SK-N-DZ (cell line): ENCODE data around the gene SVOPL.

Source experiments
- DNase-seq: peaks from one replicate; pipeline ENCODE4 v3.0.0-alpha.2; 2015; ENCODE audit warnings: low spot score

SVOPL gene

DNA sequence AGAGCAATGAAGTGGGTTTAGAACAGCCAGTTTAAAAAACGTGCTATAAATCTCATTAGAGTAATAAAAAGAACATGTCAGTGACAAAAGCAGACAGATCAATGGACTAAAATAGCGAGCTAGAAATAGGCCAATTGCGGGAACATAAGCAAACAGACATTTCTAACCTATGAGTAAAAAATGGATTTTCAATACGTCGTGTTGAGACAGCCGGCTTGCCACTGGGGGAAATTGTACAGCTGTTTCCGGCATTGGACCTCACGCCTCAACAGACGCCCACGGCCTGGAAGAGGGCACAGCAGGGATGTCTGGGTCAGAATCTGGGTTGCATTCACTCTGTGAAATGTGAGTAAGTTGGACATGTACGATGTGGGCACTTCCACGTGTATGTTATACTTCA, 92.9 kb downstream of the SVOPL start:
- DNase-seq: peak; percentile 22

DNA sequence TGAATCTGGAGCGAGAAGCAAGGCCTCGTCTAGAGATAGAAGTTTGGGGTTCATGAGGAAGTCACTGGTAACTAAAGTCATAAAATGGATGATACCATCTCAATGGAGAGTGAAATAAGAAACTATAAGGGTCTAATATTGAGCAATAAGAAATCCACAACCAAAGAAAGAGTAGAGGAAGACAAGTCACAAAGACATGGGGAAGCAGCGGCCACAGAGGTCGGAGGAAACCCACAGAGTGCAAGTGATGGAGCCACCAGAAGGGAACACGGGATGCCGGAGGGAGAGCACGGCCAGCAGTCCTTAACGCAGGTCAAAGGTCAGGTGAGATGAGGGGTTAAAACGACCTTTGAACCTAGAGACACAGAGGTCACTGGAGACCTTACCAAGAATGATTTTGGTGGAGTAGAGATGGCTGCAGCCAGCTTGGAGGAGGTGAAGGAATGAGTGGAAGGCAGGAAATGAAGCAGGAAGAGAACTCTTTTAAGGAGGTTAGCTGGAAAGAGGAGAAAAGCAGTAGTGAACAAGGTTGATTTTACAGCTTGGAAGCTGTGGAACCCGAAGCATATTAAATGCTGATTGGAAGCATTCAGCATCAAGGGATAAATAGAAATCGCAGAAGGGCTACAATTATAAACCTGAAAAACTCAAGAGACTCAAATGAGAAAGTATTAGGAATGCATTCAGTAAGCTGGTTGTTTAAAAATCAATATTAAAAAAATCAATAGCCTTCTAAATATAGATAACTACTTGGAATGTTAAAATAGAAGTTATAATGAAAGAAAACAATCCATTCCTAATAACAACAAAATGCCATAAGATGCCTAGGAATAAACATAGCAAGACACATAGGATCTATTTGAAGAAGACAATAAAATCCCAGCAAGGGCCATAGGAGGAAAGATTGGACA, 93.7 kb downstream of the SVOPL start:
- DNase-seq: no peak

DNA sequence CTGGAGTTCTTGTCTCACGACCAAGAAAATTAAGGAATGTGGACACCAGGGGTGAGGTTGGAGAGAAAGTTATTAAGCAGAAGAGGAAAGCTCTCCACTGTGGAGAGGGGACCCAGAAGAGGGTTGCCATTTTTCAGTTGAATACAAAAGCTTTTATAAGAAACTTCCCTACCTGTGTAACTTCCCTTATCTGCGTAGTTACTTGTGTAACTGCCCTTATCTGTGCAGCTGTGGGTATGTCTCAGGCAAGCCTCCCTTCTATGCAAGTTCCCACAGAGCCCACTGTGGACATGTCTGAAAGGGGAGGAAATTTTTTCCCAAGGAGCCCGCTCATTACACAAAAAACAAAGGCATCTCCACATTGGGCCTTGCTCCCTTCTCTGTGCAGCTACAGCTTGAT, 94.9 kb downstream of the SVOPL start:
- no peak for DNase-seq

DNA sequence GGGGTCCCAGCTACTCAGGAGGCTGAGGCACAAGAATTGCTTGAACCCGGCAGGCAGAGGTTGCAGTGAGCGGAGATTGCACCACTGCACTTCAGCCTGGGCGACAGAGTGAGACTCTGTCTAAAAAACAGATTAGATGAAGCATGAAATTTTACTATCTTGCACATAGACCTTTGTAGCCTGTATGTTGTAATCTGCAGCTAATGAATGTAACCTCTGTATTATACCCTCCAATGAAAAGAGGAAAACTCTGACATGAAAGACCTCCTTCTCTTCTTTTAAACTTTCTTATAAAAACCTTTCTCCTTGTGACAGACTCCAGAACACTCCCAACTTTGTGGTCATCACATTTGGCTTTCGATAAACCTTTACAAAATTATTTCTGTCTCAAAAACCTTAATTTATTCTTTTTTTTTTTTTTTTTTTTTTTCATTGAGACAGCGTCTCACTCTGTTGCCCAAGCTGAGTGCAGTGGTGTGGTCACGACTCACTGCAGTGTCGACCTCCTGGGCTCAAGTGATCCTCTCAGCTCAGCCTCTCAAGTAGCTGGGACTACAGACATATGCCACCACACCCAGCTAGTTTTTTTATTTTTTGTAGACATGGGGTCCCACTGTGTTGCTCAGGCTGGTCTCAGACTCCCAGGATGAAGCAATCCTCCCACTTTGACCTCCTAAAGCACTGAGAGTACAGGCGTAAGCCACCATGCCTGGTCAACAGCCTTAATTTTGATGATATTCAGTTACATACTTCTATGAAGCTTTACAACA, 97.4 kb downstream of the SVOPL start:
- DNase-seq: no peak

DNA sequence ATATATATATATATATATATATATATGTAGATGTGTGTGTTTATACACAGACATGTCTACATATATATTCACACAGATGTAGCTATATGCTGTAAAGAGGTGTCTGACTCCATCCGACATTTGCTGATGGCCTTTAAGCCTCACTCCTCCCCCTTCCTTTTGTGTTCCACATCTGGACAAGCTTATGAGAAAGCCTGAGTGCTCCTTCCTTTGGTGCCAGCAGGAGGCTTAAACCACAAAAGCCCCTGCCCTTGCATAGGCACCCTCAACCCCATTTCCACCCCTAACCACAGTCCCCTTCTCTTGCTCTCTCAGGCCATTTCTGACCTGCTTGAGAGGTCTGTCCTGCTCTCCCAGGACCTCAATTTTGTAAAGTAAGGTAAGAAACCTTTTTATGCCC, 98.7 kb downstream of the SVOPL start:
- DNase-seq: no peak

DNA sequence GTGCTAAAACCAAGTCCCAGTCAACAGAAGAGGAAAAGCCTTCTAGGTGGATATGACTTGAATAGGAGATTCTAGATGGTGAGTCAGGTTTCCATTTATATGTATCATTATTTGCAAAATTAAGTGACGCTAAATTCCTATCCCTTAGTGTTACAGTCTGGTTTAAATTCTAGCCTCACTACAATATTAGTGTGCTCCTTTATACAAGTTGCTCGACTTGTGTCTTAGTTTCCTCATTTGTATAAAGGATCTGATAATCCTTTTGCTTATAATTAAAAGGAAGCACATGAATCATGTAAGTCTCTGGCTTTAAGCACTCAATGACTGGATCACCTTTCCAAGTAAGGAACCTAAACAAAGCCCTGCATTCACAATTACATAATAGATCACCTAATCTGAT, 105.7 kb downstream of the SVOPL start:
- no peak for DNase-seq

DNA sequence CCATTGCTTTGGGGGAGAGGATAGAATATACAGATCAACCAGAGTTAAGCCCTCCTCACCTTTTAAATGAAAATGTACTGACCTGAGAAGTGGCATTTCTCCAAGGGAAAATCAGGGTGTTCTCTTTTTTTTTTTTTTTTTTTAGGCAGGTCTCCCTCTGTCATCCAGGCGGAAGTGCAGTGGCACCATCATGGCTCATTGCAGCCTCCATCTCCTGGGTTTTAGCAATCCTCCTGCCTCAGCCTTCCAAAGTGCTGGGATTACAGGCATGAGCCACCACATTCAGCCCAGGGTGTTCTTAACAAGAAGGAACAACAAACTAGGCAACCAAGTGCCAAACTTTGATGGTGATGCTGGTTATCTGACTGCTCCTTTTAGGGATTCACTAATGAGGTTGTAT, 111.0 kb downstream of the SVOPL start:
- no peak for DNase-seq

DNA sequence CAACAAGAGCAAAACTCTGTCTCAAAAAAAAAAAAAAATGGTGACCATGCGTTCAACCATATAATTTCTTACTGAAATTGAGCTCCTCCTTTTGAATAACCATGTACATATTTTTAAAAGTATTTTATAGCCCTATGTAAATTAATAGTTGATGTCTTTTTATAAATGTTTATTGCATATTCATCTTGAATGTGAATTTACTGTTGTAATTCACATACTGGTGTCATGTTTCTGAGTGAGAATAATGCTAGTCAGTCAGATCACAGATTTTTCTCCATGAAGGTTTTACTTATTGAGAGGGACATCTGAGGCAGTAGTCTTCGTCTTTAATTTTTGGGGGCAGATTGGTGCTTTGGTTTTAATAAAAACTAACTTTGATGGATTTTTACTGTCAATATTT, 112.2 kb downstream of the SVOPL start:
- no peak for DNase-seq

DNA sequence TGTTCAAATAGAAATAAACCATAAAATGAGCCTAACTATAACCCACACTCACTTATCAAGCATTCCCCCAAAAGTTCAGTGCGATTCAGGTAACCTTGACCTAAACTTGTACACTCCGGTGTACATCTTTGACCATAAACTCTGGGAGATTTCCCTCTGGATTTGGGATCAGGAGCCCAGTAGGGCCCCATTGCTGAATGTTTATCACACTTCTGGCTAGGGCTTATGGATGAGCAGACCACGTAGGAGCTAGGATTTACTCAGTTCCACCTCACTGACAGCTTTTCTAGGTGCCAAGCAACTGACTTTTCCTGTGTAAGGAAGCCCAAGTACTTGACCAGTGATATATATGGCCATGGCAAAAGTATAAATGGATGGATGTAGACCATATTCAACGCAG, 113.7 kb downstream of the SVOPL start:
- no peak for DNase-seq

DNA sequence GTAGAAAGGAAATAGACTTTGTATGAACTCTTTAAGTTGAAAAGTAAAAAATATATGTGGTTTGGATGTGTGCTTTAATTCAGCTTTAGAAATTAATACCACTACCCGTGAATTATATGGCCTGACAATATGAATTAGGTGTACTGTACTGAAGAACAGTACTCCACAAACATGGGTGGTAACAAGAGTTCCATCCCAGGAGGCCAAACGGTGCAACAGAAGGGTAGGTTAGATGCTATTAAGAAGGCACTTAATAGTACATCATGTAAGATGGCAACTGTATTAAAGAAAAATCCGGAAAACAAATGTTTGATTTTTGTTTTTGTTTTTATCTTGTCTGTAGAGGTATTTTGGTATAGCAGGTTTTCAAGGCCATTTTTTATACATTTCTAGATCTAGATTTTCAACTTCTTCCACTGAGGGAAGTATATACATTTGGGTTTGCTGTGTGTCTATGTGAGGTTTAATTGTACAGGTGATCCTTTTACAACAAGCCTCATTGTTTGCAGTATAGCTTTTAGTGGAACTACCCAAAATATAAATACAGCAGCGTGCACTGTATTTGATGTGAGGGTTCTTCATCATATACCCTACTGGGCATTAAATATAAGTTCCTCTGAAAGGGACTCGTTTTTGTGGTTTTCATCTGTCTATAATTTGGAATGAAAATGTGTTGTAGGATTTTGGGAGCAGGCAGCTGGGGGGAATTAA, 115.7 kb downstream of the SVOPL start:
- DNase-seq: no peak

DNA sequence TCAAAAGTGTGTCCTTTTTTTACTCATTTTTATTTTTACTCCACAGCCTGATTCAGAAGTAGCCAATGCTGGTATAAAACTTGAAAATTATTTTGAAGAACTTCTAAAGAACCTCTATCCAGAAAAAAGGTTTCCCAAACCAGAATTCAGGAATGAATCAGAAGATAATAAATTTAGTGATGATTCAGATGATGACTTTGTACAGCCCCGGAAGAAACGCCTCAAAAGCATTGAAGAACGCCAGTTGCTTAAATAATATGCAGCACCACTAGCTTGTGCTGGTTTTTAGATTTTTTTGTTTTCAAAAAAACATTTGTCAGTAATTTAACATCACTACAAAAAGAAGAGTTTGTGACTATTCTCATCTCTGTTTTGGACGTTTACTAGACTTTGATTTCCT, 116.5 kb downstream of the SVOPL start:
- DNase-seq: no peak

DNA sequence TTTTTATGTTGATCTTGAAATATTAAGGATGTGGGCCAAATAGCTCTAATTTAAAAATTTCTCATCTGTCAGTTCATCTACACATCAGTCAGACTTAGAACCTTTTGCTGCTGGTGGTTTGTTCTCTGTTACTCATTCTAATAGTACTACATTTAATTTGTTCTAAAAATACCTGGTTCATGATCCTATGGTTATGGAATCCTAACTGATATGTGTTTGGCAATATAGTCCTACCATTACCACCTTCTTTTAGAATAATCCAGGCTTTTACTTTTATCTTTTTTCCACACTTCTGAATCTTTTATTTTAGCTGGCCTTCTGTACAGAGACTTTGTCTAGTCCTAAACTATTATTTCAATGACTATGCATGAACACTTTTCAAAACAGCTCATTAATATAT, 116.9 kb downstream of the SVOPL start:
- DNase-seq: no peak

DNA sequence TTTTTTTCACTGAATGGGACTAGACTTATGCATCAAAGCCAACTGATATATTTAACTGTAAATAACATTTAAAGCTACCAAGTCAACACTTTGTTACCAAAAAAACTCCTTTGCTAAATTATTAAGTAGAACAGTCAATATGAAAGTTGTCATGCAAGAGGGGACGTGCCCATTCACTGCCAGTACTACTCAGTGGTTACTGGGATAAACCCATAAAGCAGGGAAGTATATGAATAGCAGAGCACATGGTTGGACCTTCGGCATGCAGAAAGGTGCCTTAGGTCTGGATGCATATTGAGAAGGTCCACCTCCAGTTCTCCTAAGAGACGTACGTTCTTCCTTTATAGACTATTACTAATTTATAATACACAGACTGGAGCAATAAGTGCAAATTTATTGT, 120.1 kb downstream of the SVOPL start:
- DNase-seq: no peak

DNA sequence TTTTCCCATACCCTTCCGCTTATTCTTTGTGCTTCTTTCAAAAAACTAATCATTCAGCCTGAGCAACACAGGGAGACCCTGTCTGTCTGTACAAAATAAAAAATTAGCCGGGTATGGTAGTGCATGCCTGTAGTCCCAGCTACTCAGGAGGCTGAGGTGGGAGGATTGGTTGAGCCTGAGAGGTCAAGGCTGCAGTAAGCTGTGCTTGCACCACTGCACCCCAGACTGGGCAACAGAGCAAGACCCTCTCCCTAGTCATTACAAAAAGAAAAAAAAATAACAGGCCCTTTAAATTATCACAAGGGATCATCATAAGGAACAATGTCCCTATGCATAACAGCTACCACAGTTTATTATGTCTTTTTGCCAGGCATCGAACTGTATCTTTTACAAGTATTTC, 121.5 kb downstream of the SVOPL start:
- no peak for DNase-seq

DNA sequence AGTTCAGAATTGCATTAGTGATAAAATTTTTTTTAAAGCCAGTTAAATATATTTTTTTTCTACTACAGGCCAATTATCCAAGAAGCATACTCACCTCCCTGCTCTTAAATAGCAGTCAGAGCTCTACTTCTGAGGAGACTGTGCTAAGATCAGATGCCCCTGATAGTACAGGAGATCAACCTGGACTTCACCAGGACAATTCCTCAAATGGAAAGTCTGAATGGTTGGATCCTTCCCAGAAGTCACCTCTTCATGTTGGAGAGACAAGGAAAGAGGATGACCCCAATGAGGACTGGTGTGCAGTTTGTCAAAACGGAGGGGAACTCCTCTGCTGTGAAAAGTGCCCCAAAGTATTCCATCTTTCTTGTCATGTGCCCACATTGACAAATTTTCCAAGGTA, 122.0 kb downstream of the SVOPL start:
- DNase-seq: no peak

DNA sequence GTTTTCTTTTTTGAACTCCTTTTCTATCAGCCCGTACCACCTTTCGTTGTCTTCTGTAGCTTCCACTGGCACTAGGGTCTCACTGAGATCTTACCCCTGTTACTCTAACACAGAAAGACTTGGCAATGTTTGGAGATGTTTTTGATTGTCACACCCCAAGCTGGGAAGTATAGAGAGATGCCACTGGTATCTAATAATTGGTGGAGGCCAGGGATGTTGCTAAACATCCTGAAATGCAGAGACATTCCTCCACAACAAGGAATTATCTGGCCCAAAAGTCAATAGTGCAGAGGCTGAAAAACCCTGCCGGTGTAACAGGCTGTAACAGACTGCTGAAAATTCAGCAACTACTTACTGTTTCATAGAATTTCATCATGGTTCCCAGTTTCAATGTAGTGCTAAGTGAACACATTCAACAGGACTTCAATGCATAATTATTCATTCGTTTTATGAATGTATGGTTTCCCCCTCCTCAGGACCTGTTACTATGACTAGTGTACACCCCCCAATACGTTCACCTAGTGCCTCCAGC, 125.2 kb downstream of the SVOPL start:
- DNase-seq: no peak

DNA sequence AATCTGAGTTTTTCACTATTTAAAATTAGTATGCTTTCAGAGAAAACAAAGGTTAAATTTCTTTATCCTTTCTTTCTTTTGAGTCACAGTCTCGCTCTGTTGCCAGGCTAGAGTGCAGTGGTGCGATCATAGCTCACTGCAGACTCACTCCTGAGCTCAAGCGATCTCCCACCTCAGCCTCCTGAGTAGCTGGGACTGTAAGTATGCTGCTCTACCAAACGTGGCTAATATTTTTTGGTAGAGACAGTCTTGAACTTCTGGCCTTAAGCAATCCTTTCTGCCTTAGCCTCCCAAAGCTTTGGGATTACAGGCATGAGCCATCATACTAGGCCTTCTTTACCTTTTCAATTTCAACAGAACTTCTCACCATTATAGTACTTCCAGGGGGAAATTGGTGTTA, 127.4 kb downstream of the SVOPL start:
- no peak for DNase-seq

DNA sequence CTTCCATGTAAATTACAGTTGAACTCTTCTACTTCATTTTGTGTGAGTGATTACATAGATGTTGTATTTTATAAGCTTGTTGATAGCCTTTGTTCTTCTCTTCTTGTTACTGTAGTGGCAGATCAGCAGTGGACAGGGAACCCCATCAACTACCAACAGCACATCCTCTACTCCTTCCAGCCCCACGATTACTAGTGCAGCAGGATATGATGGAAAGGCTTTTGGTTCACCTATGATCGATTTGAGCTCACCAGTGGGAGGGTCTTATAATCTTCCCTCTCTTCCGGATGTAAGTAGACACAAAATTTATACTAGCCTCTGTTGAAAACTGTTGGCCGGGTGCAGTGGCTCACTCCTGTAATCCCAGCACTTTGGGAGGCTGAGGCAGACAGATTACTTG, 130.4 kb downstream of the SVOPL start:
- no peak for DNase-seq

DNA sequence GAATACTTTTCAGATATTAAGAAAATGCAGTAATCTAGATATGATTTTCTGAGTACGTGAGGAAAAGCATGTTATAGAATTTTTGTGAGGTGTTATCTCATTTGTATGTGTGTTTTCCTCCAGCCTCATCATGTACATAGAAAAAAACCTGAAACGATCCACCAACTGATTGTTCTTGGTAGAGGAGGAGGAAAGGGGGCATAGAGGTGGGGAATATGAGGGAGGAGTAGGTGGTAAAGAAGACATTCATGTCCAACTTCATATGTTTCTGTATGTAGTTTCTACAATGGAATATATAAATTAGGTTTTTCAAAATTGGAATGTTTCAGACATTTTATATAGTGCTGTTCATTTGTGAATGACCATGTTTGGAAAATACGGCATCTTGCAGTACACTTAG, 131.7 kb downstream of the SVOPL start:
- DNase-seq: no peak

DNA sequence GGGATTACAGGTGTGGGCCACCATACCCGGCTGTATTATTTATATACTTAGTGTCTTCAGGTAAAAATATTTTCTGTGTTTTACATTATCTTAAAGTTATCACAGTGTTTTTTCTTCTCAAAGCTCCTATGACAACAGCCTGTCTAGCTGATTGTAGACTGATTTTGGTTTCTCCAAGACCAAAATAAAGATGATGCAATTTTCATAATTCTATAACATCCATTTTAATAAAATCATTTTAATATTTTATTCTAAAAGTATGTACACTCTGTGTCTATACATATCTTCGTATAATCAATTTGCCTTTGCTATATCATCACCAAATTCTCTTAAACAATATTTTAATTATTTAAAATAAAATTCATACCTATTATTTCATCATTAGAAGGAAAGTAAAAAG, 132.5 kb downstream of the SVOPL start:
- no peak for DNase-seq

DNA sequence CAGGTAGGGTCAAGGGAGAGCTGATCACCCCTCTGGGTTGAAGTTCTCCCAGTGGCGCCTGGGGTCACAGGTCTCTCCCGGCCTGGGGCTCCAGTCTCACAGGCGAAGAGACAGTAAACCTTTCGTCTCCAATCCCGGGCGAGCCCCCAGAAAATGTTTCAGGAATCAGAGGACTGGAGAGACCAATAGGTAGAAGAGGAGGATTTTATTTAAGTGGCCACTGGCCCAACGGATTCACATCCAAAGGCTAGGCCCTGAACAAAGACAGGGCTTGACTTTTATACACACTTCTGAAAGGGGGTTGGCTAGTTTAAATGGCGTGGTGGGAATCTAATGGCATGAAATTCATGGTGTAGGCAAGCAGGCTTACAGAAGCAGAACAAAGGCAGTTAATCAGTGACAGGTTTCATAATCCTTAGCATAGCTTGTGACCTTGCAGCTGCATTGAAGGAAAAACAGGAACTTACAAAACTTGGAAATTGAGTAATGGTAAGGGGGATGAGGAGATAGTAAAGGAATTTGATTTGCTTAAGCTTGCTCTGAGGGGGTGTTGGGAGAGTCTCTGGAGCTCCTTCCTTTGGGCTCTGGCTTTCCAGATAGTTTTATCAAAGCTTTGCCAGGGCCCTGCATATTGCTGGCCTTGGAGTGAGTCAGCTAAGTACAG, 135.6 kb downstream of the SVOPL start:
- no peak for DNase-seq

DNA sequence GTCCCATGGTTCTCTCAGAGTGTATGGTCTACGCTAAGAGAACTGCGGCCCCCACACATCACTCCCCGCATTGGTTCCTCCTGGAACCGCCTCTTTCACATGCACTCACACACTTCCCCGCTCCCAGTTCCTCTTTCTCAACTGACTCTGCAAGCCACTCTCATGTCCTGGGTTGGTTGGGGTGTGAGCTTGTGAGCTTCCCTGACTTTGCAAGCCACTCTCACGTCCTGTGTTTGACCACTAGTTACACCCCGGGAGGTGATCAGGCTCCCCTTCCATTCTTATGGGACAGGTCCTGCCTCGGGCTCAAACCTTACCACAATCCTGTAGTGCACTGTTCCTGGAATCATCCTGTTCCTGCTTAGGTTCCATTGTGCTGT, 136.1 kb downstream of the SVOPL start:
- DNase-seq: no peak
